Stimulated activated naive CD8-positive, alpha-beta T cell treated with anti-CD3 and anti-CD28 coated beads, Interleukin-15, Interleukin-2, amounts not matched to agents 100 ng/mL and 50 ng/mL, for 24 hours (primary cell): ENCODE data around the gene TCF19.
A peak's percentile ranks its signal among the peaks of the same experiment; 100 is the strongest.
"Not testable (repeated sequence)": the region's sequence is repeated elsewhere in the genome, so short reads cannot be mapped to it uniquely, and the experiment has no call there.

Source experiments
- H3K27ac Mint-ChIP-seq: one replicate; pipeline ENCODE4 v1.8.0; 2021; ENCODE audit warnings: mild to moderate bottlenecking, mixed read lengths
- H3K27me3 Mint-ChIP-seq: one replicate; pipeline ENCODE4 v1.8.0; 2021; ENCODE audit warnings: mixed read lengths
- H3K36me3 Mint-ChIP-seq: one replicate; pipeline ENCODE4 v1.8.0; 2021; ENCODE audit warnings: low read depth, mixed read lengths
- H3K4me1 Mint-ChIP-seq: one replicate; pipeline ENCODE4 v1.8.0; 2021; ENCODE audit warnings: low read depth, mixed read lengths
- H3K4me3 Mint-ChIP-seq: one replicate; pipeline ENCODE4 v1.8.0; 2021; ENCODE audit warnings: mild to moderate bottlenecking, mixed read lengths
- H3K9me3 Mint-ChIP-seq: one replicate; pipeline ENCODE4 v1.8.0; 2021; ENCODE audit warnings: mixed read lengths

The TCF19 gene

GRCh38 chr6:31195308-31195979 lies 37.1 kb downstream of the TCF19 start:
- not testable (repeated sequence) for H3K4me3 Mint-ChIP-seq, H3K27ac Mint-ChIP-seq, H3K36me3 Mint-ChIP-seq, H3K27me3 Mint-ChIP-seq, H3K9me3 Mint-ChIP-seq
- H3K4me1 Mint-ChIP-seq: peaks cover 45% of the 10 kb centered on the region

DNA sequence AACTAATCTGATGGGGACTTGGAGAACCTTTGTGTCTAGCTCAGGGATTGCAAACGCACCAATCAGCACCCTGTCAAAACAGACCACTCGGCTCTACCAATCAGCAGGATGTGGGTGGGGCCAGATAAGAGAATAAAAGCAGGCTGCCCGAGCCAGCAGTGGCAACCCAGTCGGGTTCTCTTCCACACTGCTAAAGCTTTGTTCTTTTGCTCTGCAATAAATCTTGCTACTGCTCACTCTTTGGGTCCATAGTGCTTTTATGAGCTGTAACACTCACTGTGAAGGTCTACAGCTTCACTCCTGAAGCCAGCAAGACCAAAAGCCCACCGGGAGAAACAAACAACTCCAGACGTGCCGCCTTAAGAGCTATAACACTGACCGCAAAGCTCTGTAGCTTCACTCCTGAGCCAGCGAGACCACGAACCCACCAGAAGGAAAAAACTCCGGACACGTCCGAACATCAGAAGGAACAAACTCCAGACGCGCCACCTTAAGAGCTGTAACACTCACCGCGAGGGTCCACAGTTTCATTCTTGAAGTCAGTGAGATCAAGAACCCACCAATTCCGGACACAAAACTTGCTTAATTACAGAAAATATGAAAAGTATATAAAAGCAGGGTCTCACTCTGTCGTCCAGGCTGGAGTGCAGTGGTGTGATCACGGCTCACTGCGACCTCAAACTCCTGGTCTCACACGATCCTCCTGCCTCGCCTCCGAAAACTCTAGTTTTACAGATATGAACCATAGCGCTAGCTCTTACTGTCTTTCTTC lies 38.0 kb downstream of the TCF19 start:
- H3K9me3 Mint-ChIP-seq, H3K27me3 Mint-ChIP-seq, H3K36me3 Mint-ChIP-seq: not testable (repeated sequence)
- peaks cover 50% of the 10 kb centered on the region for H3K4me1 Mint-ChIP-seq
- H3K27ac Mint-ChIP-seq: peak overlapping the region; percentile 89
- H3K4me3 Mint-ChIP-seq: peak overlapping the region; percentile 86

DNA sequence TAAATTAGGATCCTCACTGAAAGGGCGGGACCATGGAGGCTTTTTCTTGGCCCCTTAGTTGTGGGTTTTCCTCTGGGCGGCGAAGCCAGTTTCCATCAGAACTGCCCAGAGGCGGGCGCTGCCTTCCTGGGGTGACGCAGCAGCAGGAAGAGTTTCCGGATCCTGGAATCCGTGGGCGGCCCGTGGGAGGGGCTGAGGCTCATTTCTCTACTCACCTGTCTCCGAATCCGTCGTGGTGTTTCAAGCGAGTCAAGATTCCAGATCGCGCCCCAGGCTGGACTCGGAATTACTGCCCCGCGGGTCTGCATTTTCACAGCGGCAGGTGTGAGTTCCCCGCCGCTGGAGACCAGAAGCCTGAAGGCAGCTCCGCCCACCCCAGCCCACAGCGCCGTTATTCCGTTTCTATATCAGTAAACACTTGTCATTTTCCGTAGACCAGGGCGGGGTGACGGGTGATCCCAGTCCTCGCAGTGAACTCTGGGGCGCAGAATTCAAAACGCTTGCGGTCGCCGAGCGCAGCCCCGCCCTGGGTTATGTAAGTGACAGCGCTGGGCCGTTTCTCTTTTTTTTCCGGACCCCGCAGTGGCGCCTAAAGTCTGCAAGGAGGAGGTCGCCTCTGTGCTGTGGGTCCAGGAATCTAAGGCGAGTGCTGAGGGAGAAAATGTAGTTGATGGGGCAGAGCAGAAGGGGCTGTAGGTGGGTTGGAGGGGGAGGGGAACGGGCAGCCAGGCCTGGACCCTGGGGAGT lies 39.3 kb downstream of the TCF19 start:
- peak overlapping the region; percentile 86 for H3K4me3 Mint-ChIP-seq
- H3K27me3 Mint-ChIP-seq: no peaks in the 10 kb centered on the region
- peaks cover 8% of the 10 kb centered on the region for H3K36me3 Mint-ChIP-seq
- H3K27ac Mint-ChIP-seq: peak overlapping the region; percentile 89
- peaks cover 3% of the 10 kb centered on the region for H3K9me3 Mint-ChIP-seq
- peaks cover 62% of the 10 kb centered on the region for H3K4me1 Mint-ChIP-seq

GRCh38 chr6:31199105-31199452 lies 40.7 kb downstream of the TCF19 start:
- H3K27me3 Mint-ChIP-seq, H3K36me3 Mint-ChIP-seq, H3K9me3 Mint-ChIP-seq, H3K27ac Mint-ChIP-seq: not testable (repeated sequence)
- Mint-ChIP-seq H3K4me3 (peak overlapping the region; percentile 86), H3K4me1 (peaks cover 74% of the 10 kb centered on the region)

- H3K9me3 Mint-ChIP-seq: peaks cover 3% of the 10 kb centered on the region
- no peaks in the 10 kb centered on the region for H3K27me3 Mint-ChIP-seq
- H3K4me3 Mint-ChIP-seq: peak overlapping the region; percentile 93
- peaks cover 66% of the 10 kb centered on the region for H3K4me1 Mint-ChIP-seq
- H3K27ac Mint-ChIP-seq: peak overlapping the region; percentile 98
- peaks cover 4% of the 10 kb centered on the region for H3K36me3 Mint-ChIP-seq
These were observed 44.1 kb downstream of the TCF19 start for GRCh38 chr6:31202259-31203166.

DNA sequence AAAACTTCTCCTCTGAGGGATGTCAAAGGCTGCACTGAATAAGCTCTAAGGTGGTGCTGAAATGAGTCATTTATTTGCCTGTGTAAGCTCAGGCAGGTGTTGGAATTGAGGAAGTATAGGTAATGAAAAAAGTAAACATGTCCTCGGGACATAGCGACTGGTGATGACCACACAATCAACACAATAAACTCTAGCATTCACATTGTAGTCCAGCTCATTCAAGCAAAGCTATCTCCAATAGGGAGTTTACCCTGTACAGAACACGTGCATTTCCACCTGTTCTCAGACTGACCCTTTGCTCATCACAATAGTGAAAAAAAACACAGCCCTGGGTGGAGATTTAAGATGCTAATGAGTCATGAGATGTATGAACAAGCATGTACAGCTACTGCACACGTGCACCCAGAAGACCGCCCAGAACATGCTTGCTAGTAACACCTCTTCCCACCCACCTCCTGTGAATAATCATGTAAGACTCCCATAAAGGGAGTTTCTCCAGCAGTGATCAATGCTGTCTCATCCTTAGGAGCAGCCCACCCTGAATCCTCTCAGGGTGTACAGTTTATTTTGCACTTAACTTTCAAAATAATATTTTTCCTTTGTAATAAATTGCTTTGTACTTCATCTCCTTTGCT lies 45.1 kb downstream of the TCF19 start:
- Mint-ChIP-seq H3K36me3 (peaks cover 4% of the 10 kb centered on the region), H3K4me3 (peak overlapping the region; percentile 93), H3K27me3 (no peaks in the 10 kb centered on the region), H3K4me1 (peaks cover 59% of the 10 kb centered on the region), H3K27ac (peak overlapping the region; percentile 98), H3K9me3 (peaks cover 3% of the 10 kb centered on the region)

GRCh38 chr6:31204751-31205145 lies 46.4 kb downstream of the TCF19 start:
- peak overlapping the region; percentile 98 for H3K27ac Mint-ChIP-seq
- H3K36me3 Mint-ChIP-seq: peaks cover 4% of the 10 kb centered on the region
- peaks cover 47% of the 10 kb centered on the region for H3K4me1 Mint-ChIP-seq
- peaks cover 3% of the 10 kb centered on the region for H3K9me3 Mint-ChIP-seq
- peak overlapping the region; percentile 93 for H3K4me3 Mint-ChIP-seq
- H3K27me3 Mint-ChIP-seq: no peaks in the 10 kb centered on the region

- peak overlapping the region; percentile 15 for H3K27ac Mint-ChIP-seq
- H3K9me3 Mint-ChIP-seq: peaks cover 3% of the 10 kb centered on the region
- H3K27me3 Mint-ChIP-seq: no peaks in the 10 kb centered on the region
- no peak overlapping the region for H3K4me3 Mint-ChIP-seq
- H3K4me1 Mint-ChIP-seq: peaks cover 47% of the 10 kb centered on the region
- H3K36me3 Mint-ChIP-seq: peaks cover 4% of the 10 kb centered on the region
These were observed 47.2 kb downstream of the TCF19 start for GRCh38 chr6:31205638-31206037.

DNA sequence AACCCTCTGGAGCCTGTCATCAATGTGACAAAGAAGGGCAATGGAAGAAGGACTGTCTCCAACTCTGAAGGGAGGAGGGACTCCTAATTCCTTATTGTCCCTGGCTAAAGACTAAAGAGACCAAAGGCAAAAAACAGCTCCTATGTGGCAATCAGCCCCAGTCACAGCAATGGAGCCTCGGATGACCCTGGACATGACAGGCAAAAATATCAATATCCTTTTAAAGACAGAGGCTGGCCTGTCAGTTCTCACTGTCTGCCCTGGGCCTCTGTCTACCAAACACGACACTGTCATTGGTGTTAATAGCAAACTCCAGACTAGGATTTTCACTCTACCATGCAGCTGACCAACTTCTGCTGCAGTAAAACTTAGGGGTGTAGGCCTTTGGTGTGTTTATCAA lies 50.1 kb downstream of the TCF19 start:
- Mint-ChIP-seq H3K9me3 (no peaks in the 10 kb centered on the region), H3K27ac (no peak overlapping the region), H3K36me3 (no peaks in the 10 kb centered on the region), H3K4me1 (peaks cover 23% of the 10 kb centered on the region), H3K27me3 (no peaks in the 10 kb centered on the region), H3K4me3 (no peak overlapping the region)

- Mint-ChIP-seq H3K27me3 (no peaks in the 10 kb centered on the region), H3K9me3 (no peaks in the 10 kb centered on the region), H3K27ac (no peak overlapping the region), H3K4me3 (no peak overlapping the region), H3K36me3 (no peaks in the 10 kb centered on the region), H3K4me1 (peaks cover 16% of the 10 kb centered on the region)
These were observed 50.7 kb downstream of the TCF19 start for GRCh38 chr6:31209137-31209536.

- H3K27me3 Mint-ChIP-seq: no peaks in the 10 kb centered on the region
- H3K4me1 Mint-ChIP-seq: peaks cover 7% of the 10 kb centered on the region
- no peaks in the 10 kb centered on the region for H3K36me3 Mint-ChIP-seq
- H3K27ac Mint-ChIP-seq: no peak overlapping the region
- no peak overlapping the region for H3K4me3 Mint-ChIP-seq
- no peaks in the 10 kb centered on the region for H3K9me3 Mint-ChIP-seq
These were observed 51.7 kb downstream of the TCF19 start for GRCh38 chr6:31210123-31210522.

GRCh38 chr6:31210741-31211532 lies 52.5 kb downstream of the TCF19 start:
- H3K4me3 Mint-ChIP-seq: no peak overlapping the region
- no peaks in the 10 kb centered on the region for H3K9me3 Mint-ChIP-seq
- peaks cover 3% of the 10 kb centered on the region for H3K4me1 Mint-ChIP-seq
- no peaks in the 10 kb centered on the region for H3K27me3 Mint-ChIP-seq
- H3K27ac Mint-ChIP-seq: no peak overlapping the region
- no peaks in the 10 kb centered on the region for H3K36me3 Mint-ChIP-seq
